HCEC 1CT (cell line): ENCODE results near the gene CCR9.
"Not testable (repeated sequence)": the region's sequence is repeated elsewhere in the genome, so short reads cannot be mapped to it uniquely, and the experiment has no call there.

Source experiments
- DNase-seq: peaks from one replicate; pipeline ENCODE4 v3.0.0-alpha.2; 2017

CCR9 gene

GRCh38 chr3:45885979-45886705 lies at the start of gene CCR9:
TSS of gene CCR9 (plus strand) at chr3:45886543. CDS start at chr3:45894934, 8,391 bp downstream.
- DNase-seq, result no peak

GRCh38 chr3:45838466-45838865 lies 47.9 kb upstream of the CCR9 start:
- DNase-seq, result no peak

GRCh38 chr3:45841420-45841756 lies 45.0 kb upstream of the CCR9 start:
- peak; percentile 20 for DNase-seq

- peak; percentile 95 for DNase-seq
Measured at GRCh38 chr3:45841757-45842491, 44.4 kb upstream of the CCR9 start, which contains the start of gene LZTFL1. TSS of gene LZTFL1 (minus strand) at chr3:45842119. CDS start at chr3:45841991, 128 bp downstream.

GRCh38 chr3:45842851-45843625 lies 43.3 kb upstream of the CCR9 start:
- no peak for DNase-seq

GRCh38 chr3:45844616-45845015 lies 41.7 kb upstream of the CCR9 start:
- DNase-seq, result no peak

- DNase-seq, result no peak
Measured at GRCh38 chr3:45848392-45848791, 38.0 kb upstream of the CCR9 start.

- DNase-seq, result no peak
Measured at GRCh38 chr3:45852828-45853227, 33.5 kb upstream of the CCR9 start.

- DNase-seq, result not testable (repeated sequence)
Measured at GRCh38 chr3:45856323-45856722, 30.0 kb upstream of the CCR9 start.

GRCh38 chr3:45857024-45857423 lies 29.3 kb upstream of the CCR9 start:
- DNase-seq, result not testable (repeated sequence)

- DNase-seq, result no peak
Measured at GRCh38 chr3:45858809-45859543, 27.4 kb upstream of the CCR9 start.

GRCh38 chr3:45860481-45860880 lies 25.9 kb upstream of the CCR9 start:
- no peak for DNase-seq

GRCh38 chr3:45861043-45861719 lies 25.2 kb upstream of the CCR9 start:
- no peak for DNase-seq

- DNase-seq, result no peak
Measured at GRCh38 chr3:45864760-45865519, 21.4 kb upstream of the CCR9 start.

- no peak for DNase-seq
Measured at GRCh38 chr3:45865563-45865962, 20.8 kb upstream of the CCR9 start.

GRCh38 chr3:45868213-45868612 lies 18.1 kb upstream of the CCR9 start:
- DNase-seq, result no peak

- DNase-seq, result no peak
Measured at GRCh38 chr3:45868650-45869049, 17.7 kb upstream of the CCR9 start.

- no peak for DNase-seq
Measured at GRCh38 chr3:45869638-45870037, 16.7 kb upstream of the CCR9 start.

- no peak for DNase-seq
Measured at GRCh38 chr3:45870099-45870498, 16.2 kb upstream of the CCR9 start.

- no peak for DNase-seq
Measured at GRCh38 chr3:45871780-45872179, 14.6 kb upstream of the CCR9 start.

- no peak for DNase-seq
Measured at GRCh38 chr3:45872569-45872968, 13.8 kb upstream of the CCR9 start.

- no peak for DNase-seq
Measured at GRCh38 chr3:45873036-45873435, 13.3 kb upstream of the CCR9 start.
